OCI-LY3 (cell line): ENCODE measurements around the gene PLD2.

Experiments
- CTCF ChIP-seq: fragments of 200-600, 300-600 bp; sonication (generic); IDR thresholded peaks from 2 replicates; pipeline ENCODE4 v1.5.1; 2014; ENCODE audit warnings: antibody characterized with exemption, low read length, low read depth
- EZH2phosphoT487 ChIP-seq: fragments of 200-600 bp; shearing (Covaris generic); IDR thresholded peaks from 2 replicates; pipeline ENCODE4 v1.6.1; 2018; ENCODE audit warnings: antibody characterized with exemption, mixed run types, low read depth

GRCh38 chr17:4818276-4818675 is 11.3 kb downstream of the PLD2 start:
- TF ChIP-seq CTCF: no peak
- no peak for TF ChIP-seq EZH2phosphoT487
